ENCODE data around the gene SINHCAF. TPM values are rescaled to one million over a fixed set of nuclear protein-coding genes. Genes with fewer than 3 reads are reported as not detected.
A peak's percentile ranks its signal among the peaks of the same experiment; 100 is the strongest.
"Not testable (repeated sequence)": the region's sequence is repeated elsewhere in the genome, so short reads cannot be mapped to it uniquely, and the experiment has no call there.

Gene SINHCAF
- total RNA-seq, 2 donors from 2014 or later: 10.2 to 47.5 TPM

- TF ChIP-seq, protein P1, sequence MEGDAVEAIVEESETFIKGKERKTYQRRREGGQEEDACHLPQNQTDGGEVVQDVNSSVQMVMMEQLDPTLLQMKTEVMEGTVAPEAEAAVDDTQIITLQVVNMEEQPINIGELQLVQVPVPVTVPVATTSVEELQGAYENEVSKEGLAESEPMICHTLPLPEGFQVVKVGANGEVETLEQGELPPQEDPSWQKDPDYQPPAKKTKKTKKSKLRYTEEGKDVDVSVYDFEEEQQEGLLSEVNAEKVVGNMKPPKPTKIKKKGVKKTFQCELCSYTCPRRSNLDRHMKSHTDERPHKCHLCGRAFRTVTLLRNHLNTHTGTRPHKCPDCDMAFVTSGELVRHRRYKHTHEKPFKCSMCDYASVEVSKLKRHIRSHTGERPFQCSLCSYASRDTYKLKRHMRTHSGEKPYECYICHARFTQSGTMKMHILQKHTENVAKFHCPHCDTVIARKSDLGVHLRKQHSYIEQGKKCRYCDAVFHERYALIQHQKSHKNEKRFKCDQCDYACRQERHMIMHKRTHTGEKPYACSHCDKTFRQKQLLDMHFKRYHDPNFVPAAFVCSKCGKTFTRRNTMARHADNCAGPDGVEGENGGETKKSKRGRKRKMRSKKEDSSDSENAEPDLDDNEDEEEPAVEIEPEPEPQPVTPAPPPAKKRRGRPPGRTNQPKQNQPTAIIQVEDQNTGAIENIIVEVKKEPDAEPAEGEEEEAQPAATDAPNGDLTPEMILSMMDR (IDR thresholded peaks at IDR 0.05): peak; percentile 25
- not testable (repeated sequence) for ATAC-seq (ENCODE audit: insufficient number of reproducible peaks, low FRiP score, low read depth); H3K27me3 ChIP-seq (replicated peaks; ENCODE audit: insufficient read depth); H3K27ac ChIP-seq; H3K36me3 ChIP-seq; H3K4me3 ChIP-seq; H3K4me1 ChIP-seq (ENCODE audit: control insufficient read depth in 1 of 2, low read depth in 2 of 2); H3K9me3 ChIP-seq; DNase-seq (ENCODE audit: low spot score)
Measured at GRCh38 chr12:31251707-31252611, 74.0 kb downstream of the SINHCAF start.

DNA sequence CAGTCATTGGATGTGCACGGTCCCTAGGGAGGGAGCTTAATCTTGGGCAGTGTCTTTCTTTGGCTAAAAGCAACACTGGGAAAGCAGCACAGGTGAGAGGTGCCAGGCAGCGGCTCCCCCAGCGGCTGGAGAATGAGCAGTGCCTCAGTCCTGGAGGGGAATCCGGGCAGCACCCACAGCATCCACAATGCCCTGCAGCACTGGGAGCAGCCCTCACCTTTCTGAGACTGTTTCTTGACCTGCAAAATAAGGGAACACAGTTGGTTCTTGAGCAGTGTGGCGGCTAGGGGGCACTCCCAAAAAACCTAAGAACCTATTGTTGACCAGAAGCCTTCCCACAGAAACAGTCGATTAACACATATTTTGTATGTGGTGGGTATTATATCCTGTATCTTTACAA is 75.8 kb downstream of the SINHCAF start:
- DNase-seq (ENCODE audit: low spot score) (no peak), ATAC-seq (ENCODE audit: insufficient number of reproducible peaks, low FRiP score, low read depth) (no peak)
- Histone ChIP-seq H3K36me3 (no peaks in the 10 kb centered on the region), H3K27me3 (replicated peaks; ENCODE audit: insufficient read depth) (no peaks in the 10 kb centered on the region), H3K27ac (no peak overlapping the region), H3K4me3 (no peak overlapping the region), H3K4me1 (ENCODE audit: control insufficient read depth in 1 of 2, low read depth in 2 of 2) (no peaks in the 10 kb centered on the region), H3K9me3 (no peaks in the 10 kb centered on the region)
- TF ChIP-seq, protein P1 (IDR thresholded peaks at IDR 0.05): no peak

GRCh38 chr12:31249356-31249755 is 76.6 kb downstream of the SINHCAF start:
- ATAC-seq (ENCODE audit: insufficient number of reproducible peaks, low FRiP score, low read depth): no peak
- no peaks in the 10 kb centered on the region for H3K36me3 ChIP-seq
- H3K4me3 ChIP-seq: no peak overlapping the region

GRCh38 chr12:31248815-31249214 is 77.1 kb downstream of the SINHCAF start:
- H3K9me3 ChIP-seq: no peaks in the 10 kb centered on the region
- no peak for ATAC-seq (ENCODE audit: insufficient number of reproducible peaks, low FRiP score, low read depth)
- H3K36me3 ChIP-seq: no peaks in the 10 kb centered on the region
- H3K4me1 ChIP-seq (ENCODE audit: control insufficient read depth in 1 of 2, low read depth in 2 of 2): no peaks in the 10 kb centered on the region
- no peaks in the 10 kb centered on the region for H3K27me3 ChIP-seq (replicated peaks; ENCODE audit: insufficient read depth)
- TF ChIP-seq, protein P1 (IDR thresholded peaks at IDR 0.05): no peak
- no peak for DNase-seq (ENCODE audit: low spot score)
- no peak overlapping the region for H3K27ac ChIP-seq
- no peak overlapping the region for H3K4me3 ChIP-seq

More at GRCh38 chr12:31249356-31249755, 76.6 kb downstream of the SINHCAF start:
- TF ChIP-seq, protein P1 (IDR thresholded peaks at IDR 0.05): no peak
- H3K9me3 ChIP-seq: no peaks in the 10 kb centered on the region
- no peaks in the 10 kb centered on the region for H3K4me1 ChIP-seq (ENCODE audit: control insufficient read depth in 1 of 2, low read depth in 2 of 2)
- no peaks in the 10 kb centered on the region for H3K27me3 ChIP-seq (replicated peaks; ENCODE audit: insufficient read depth)
- no peak overlapping the region for H3K27ac ChIP-seq
- DNase-seq (ENCODE audit: low spot score): no peak

DNA sequence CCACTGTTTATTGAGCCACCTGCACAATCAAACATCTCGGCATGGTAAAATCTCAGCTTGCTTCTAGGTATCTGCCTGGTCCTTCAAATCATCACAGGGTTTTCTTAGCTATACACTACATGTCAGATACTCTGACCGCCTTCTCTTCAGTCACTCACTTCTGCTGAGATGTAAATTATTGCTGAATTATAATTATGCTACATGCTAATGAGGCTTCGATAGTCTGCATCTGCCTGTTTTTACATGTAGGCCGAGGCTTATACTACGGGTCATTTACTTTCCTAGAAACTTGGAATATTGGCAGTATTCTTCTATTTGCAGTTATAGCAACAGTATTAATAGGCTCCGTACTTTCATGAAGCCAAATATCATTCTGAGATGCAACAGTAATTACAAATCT is 77.6 kb downstream of the SINHCAF start:
- Histone ChIP-seq H3K4me3 (no peak overlapping the region), H3K36me3 (no peaks in the 10 kb centered on the region), H3K9me3 (no peaks in the 10 kb centered on the region), H3K27ac (no peak overlapping the region), H3K4me1 (ENCODE audit: control insufficient read depth in 1 of 2, low read depth in 2 of 2) (no peaks in the 10 kb centered on the region), H3K27me3 (replicated peaks; ENCODE audit: insufficient read depth) (no peaks in the 10 kb centered on the region)
- TF ChIP-seq, protein P1 (IDR thresholded peaks at IDR 0.05): no peak
- DNase-seq (ENCODE audit: low spot score) (no peak), ATAC-seq (ENCODE audit: insufficient number of reproducible peaks, low FRiP score, low read depth) (no peak)

All from thoracic aorta (tissue), 2 donors.